WTC11 (cell line): ENCODE results near the gene DLGAP3. TPM values are rescaled to one million over a fixed set of nuclear protein-coding genes. Genes with fewer than 3 reads are reported as not detected.

Experiments used
- ATF1 ChIP-seq: sonication (generic); formaldehyde crosslinking; IDR thresholded peaks from 2 replicates; pipeline ENCODE4 v1.8.1; 2023; ENCODE audit warnings: mild to moderate bottlenecking, moderate library complexity, missing genetic modification reagents
- CREM ChIP-seq: sonication (generic); formaldehyde crosslinking; IDR thresholded peaks from 2 replicates; pipeline ENCODE4 v1.8.1; 2022; ENCODE audit warnings: mild to moderate bottlenecking, missing genetic modification reagents, moderate library complexity
- ETV6 ChIP-seq: sonication (generic); formaldehyde crosslinking; IDR thresholded peaks from 2 replicates; pipeline ENCODE4 v1.8.1; 2022; ENCODE audit warnings: mild to moderate bottlenecking, missing genetic modification reagents
- FOXK1 ChIP-seq: sonication (generic); formaldehyde crosslinking; IDR thresholded peaks from 2 replicates; pipeline ENCODE4 v1.8.0; 2022; ENCODE audit warnings: mild to moderate bottlenecking, moderate library complexity, missing genetic modification reagents
- NFE2L1 ChIP-seq: sonication (generic); formaldehyde crosslinking; IDR thresholded peaks from 2 replicates; pipeline ENCODE4 v1.8.1; 2023; ENCODE audit warnings: missing genetic modification reagents
- NFYB ChIP-seq: sonication (generic); formaldehyde crosslinking; conservative IDR thresholded peaks from 2 replicates; pipeline ENCODE4 v1.8.0; 2022; ENCODE audit warnings: low read depth, missing genetic modification reagents
- NR2C2 ChIP-seq: sonication (generic); formaldehyde crosslinking; IDR thresholded peaks from 2 replicates; pipeline ENCODE4 v1.8.0; 2022; ENCODE audit warnings: mild to moderate bottlenecking, missing genetic modification reagents
- SOX15 ChIP-seq: fragments of 250-450 bp; sonication (Bioruptor Pico); IDR thresholded peaks from 2 replicates; pipeline ENCODE4 v1.9.0; 2021; ENCODE audit warnings: mild to moderate bottlenecking
- TEAD4 ChIP-seq: sonication (generic); formaldehyde crosslinking; IDR thresholded peaks from 2 replicates; pipeline ENCODE4 v1.8.0; 2022; ENCODE audit warnings: mild to moderate bottlenecking, missing genetic modification reagents
- TP53 ChIP-seq: sonication (generic); formaldehyde crosslinking; IDR thresholded peaks from 2 replicates; pipeline ENCODE4 v1.8.1; 2023; ENCODE audit warnings: mild to moderate bottlenecking, missing genetic modification reagents
- ZBTB21 ChIP-seq: sonication (generic); formaldehyde crosslinking; IDR thresholded peaks from 2 replicates; pipeline ENCODE4 v1.8.1; 2023; ENCODE audit warnings: mild to moderate bottlenecking, missing genetic modification reagents, borderline replicate concordance
- ZNF138 ChIP-seq: sonication (generic); formaldehyde crosslinking; conservative IDR thresholded peaks from 2 replicates; pipeline ENCODE4 v1.8.1; 2022; ENCODE audit warnings: mild to moderate bottlenecking, moderate library complexity, missing genetic modification reagents
- total RNA-seq: library from RNA; stranded (reverse); gene quantifications from 3 replicates; pipeline ENCODE4 v1.2.3, GENCODE V29; 2021
- TF ChIP-seq, protein P1 (sequence below): sonication (generic); formaldehyde crosslinking; IDR thresholded peaks from 2 replicates; pipeline ENCODE4 v1.8.1; 2022; ENCODE audit warnings: missing genetic modification reagents, borderline replicate concordance
- TF ChIP-seq, protein P2 (sequence below): sonication (generic); formaldehyde crosslinking; conservative IDR thresholded peaks from 2 replicates; pipeline ENCODE4 v1.8.1; 2022; ENCODE audit warnings: mild to moderate bottlenecking, missing genetic modification reagents
- TF ChIP-seq, protein P3 (sequence below): sonication (generic); formaldehyde crosslinking; IDR thresholded peaks from 2 replicates; pipeline ENCODE4 v1.8.0; 2022; ENCODE audit warnings: mild to moderate bottlenecking, missing genetic modification reagents
- TF ChIP-seq, protein P4 (sequence below): sonication (generic); formaldehyde crosslinking; IDR thresholded peaks from 2 replicates; pipeline ENCODE4 v1.8.0; 2023; ENCODE audit warnings: missing genetic modification reagents, mild to moderate bottlenecking, borderline replicate concordance
- TF ChIP-seq, protein P5 (sequence below): sonication (generic); formaldehyde crosslinking; IDR thresholded peaks from 2 replicates; pipeline ENCODE4 v1.8.0; 2022; ENCODE audit warnings: missing genetic modification reagents
- TF ChIP-seq, protein P6 (sequence below): sonication (generic); formaldehyde crosslinking; IDR thresholded peaks from 2 replicates; pipeline ENCODE4 v1.8.1; 2022; ENCODE audit warnings: low read depth, missing genetic modification reagents, borderline replicate concordance
- TF ChIP-seq, protein P7 (sequence below): sonication (generic); formaldehyde crosslinking; IDR thresholded peaks from 2 replicates; pipeline ENCODE4 v1.8.1; 2022; ENCODE audit warnings: mild to moderate bottlenecking, missing genetic modification reagents, moderate library complexity, borderline replicate concordance
- TF ChIP-seq, protein P8 (sequence below): fragments of 250-450 bp; sonication (Bioruptor Pico); IDR thresholded peaks from 2 replicates; pipeline ENCODE4 v1.8.0; 2021; ENCODE audit warnings: mild to moderate bottlenecking

The DLGAP3 gene
- total RNA-seq, 1 experiment from 2014 or later = 11.3 TPM

DNA sequence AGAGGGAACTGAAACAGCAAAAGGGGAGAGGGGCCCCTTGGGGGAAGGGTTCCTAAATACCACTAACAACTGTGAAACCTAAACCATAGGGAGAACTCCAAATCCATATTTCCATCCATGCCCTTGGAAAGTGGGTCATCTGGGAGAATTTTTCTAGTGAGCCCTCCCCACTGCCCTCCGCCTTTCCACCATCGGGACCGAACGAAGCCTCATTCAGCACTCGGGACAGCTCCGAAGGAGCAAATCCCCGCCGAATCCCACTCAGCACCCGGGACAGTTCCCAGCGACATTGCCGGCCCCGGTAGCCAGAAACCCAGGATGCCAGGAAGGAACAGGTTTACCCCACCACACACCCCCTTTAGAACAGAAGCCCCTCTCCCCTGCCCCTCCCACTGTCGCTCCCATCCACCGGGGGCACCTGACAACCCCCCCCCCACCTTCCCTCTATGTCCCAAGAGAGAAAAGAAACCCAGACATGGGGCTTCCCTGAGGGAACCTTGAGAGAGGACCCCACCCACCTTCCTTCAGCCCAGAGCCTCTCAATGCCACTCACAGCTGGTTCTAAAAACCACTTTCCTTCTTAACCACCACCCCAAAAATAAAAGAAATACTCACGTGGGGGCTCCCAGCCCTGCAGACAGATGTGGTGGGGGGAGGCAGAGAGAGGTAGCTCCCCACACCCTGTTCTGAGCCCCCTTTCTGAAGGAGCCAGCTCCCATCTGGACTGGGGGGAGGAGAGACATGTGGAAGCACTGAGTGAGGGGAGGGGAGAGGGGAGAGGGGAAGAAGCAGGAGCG lies 4.5 kb downstream of the DLGAP3 start (continued):
- TF ChIP-seq, protein P1, sequence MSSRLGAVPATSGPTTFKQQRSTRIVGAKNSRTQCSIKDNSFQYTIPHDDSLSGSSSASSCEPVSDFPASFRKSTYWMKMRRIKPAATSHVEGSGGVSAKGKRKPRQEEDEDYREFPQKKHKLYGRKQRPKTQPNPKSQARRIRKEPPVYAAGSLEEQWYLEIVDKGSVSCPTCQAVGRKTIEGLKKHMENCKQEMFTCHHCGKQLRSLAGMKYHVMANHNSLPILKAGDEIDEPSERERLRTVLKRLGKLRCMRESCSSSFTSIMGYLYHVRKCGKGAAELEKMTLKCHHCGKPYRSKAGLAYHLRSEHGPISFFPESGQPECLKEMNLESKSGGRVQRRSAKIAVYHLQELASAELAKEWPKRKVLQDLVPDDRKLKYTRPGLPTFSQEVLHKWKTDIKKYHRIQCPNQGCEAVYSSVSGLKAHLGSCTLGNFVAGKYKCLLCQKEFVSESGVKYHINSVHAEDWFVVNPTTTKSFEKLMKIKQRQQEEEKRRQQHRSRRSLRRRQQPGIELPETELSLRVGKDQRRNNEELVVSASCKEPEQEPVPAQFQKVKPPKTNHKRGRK (CRISPR knock-in tag) = peak; percentile 85; the same call in 1 of the 2 replicates
- peak; percentile 97 for TF ChIP-seq TP53
- TF ChIP-seq ETV6 = peak; percentile 95
- TF ChIP-seq, protein P2, sequence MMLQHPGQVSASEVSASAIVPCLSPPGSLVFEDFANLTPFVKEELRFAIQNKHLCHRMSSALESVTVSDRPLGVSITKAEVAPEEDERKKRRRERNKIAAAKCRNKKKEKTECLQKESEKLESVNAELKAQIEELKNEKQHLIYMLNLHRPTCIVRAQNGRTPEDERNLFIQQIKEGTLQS (CRISPR knock-in tag) = no peak
- TF ChIP-seq, protein P3, sequence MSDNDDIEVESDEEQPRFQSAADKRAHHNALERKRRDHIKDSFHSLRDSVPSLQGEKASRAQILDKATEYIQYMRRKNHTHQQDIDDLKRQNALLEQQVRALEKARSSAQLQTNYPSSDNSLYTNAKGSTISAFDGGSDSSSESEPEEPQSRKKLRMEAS (CRISPR knock-in tag) = peak; percentile 71; the same call in 1 of the 2 replicates
- TF ChIP-seq, protein P4, sequence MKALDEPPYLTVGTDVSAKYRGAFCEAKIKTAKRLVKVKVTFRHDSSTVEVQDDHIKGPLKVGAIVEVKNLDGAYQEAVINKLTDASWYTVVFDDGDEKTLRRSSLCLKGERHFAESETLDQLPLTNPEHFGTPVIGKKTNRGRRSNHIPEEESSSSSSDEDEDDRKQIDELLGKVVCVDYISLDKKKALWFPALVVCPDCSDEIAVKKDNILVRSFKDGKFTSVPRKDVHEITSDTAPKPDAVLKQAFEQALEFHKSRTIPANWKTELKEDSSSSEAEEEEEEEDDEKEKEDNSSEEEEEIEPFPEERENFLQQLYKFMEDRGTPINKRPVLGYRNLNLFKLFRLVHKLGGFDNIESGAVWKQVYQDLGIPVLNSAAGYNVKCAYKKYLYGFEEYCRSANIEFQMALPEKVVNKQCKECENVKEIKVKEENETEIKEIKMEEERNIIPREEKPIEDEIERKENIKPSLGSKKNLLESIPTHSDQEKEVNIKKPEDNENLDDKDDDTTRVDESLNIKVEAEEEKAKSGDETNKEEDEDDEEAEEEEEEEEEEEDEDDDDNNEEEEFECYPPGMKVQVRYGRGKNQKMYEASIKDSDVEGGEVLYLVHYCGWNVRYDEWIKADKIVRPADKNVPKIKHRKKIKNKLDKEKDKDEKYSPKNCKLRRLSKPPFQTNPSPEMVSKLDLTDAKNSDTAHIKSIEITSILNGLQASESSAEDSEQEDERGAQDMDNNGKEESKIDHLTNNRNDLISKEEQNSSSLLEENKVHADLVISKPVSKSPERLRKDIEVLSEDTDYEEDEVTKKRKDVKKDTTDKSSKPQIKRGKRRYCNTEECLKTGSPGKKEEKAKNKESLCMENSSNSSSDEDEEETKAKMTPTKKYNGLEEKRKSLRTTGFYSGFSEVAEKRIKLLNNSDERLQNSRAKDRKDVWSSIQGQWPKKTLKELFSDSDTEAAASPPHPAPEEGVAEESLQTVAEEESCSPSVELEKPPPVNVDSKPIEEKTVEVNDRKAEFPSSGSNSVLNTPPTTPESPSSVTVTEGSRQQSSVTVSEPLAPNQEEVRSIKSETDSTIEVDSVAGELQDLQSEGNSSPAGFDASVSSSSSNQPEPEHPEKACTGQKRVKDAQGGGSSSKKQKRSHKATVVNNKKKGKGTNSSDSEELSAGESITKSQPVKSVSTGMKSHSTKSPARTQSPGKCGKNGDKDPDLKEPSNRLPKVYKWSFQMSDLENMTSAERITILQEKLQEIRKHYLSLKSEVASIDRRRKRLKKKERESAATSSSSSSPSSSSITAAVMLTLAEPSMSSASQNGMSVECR (CRISPR knock-in tag) = peak; percentile 99
- TF ChIP-seq, protein P5, sequence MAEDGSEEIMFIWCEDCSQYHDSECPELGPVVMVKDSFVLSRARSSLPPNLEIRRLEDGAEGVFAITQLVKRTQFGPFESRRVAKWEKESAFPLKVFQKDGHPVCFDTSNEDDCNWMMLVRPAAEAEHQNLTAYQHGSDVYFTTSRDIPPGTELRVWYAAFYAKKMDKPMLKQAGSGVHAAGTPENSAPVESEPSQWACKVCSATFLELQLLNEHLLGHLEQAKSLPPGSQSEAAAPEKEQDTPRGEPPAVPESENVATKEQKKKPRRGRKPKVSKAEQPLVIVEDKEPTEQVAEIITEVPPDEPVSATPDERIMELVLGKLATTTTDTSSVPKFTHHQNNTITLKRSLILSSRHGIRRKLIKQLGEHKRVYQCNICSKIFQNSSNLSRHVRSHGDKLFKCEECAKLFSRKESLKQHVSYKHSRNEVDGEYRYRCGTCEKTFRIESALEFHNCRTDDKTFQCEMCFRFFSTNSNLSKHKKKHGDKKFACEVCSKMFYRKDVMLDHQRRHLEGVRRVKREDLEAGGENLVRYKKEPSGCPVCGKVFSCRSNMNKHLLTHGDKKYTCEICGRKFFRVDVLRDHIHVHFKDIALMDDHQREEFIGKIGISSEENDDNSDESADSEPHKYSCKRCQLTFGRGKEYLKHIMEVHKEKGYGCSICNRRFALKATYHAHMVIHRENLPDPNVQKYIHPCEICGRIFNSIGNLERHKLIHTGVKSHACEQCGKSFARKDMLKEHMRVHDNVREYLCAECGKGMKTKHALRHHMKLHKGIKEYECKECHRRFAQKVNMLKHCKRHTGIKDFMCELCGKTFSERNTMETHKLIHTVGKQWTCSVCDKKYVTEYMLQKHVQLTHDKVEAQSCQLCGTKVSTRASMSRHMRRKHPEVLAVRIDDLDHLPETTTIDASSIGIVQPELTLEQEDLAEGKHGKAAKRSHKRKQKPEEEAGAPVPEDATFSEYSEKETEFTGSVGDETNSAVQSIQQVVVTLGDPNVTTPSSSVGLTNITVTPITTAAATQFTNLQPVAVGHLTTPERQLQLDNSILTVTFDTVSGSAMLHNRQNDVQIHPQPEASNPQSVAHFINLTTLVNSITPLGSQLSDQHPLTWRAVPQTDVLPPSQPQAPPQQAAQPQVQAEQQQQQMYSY = peak; percentile 66; the same call in 1 of the 2 replicates
- peak; percentile 90; the same call in 1 of the 2 replicates for TF ChIP-seq ZBTB21 (CRISPR knock-in tag)
- TF ChIP-seq, protein P6, sequence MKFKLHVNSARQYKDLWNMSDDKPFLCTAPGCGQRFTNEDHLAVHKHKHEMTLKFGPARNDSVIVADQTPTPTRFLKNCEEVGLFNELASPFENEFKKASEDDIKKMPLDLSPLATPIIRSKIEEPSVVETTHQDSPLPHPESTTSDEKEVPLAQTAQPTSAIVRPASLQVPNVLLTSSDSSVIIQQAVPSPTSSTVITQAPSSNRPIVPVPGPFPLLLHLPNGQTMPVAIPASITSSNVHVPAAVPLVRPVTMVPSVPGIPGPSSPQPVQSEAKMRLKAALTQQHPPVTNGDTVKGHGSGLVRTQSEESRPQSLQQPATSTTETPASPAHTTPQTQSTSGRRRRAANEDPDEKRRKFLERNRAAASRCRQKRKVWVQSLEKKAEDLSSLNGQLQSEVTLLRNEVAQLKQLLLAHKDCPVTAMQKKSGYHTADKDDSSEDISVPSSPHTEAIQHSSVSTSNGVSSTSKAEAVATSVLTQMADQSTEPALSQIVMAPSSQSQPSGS (CRISPR knock-in tag) = peak; percentile 77; the same call in 1 of the 2 replicates
- peak; percentile 76; the same call in 1 of the 2 replicates for TF ChIP-seq NR2C2 (CRISPR knock-in tag)
- peak; percentile 85; the same call in 1 of the 2 replicates for TF ChIP-seq ATF1 (CRISPR knock-in tag)
- peak; percentile 92 for TF ChIP-seq CREM (CRISPR knock-in tag)
- peak; percentile 93 for TF ChIP-seq FOXK1
- peak; percentile 95 for TF ChIP-seq NFE2L1 (CRISPR knock-in tag)
- TF ChIP-seq SOX15 (CRISPR knock-in tag) = no peak
- TF ChIP-seq, protein P7, sequence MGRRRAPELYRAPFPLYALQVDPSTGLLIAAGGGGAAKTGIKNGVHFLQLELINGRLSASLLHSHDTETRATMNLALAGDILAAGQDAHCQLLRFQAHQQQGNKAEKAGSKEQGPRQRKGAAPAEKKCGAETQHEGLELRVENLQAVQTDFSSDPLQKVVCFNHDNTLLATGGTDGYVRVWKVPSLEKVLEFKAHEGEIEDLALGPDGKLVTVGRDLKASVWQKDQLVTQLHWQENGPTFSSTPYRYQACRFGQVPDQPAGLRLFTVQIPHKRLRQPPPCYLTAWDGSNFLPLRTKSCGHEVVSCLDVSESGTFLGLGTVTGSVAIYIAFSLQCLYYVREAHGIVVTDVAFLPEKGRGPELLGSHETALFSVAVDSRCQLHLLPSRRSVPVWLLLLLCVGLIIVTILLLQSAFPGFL = peak; percentile 98
- peak; percentile 72; the same call in 1 of the 2 replicates for TF ChIP-seq ZNF138 (CRISPR knock-in tag)
- TF ChIP-seq, protein P8, sequence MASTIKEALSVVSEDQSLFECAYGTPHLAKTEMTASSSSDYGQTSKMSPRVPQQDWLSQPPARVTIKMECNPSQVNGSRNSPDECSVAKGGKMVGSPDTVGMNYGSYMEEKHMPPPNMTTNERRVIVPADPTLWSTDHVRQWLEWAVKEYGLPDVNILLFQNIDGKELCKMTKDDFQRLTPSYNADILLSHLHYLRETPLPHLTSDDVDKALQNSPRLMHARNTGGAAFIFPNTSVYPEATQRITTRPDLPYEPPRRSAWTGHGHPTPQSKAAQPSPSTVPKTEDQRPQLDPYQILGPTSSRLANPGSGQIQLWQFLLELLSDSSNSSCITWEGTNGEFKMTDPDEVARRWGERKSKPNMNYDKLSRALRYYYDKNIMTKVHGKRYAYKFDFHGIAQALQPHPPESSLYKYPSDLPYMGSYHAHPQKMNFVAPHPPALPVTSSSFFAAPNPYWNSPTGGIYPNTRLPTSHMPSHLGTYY (CRISPR knock-in tag) = no peak
- TF ChIP-seq TEAD4 (CRISPR knock-in tag) = peak; percentile 97
- TF ChIP-seq NFYB (CRISPR knock-in tag) = peak; percentile 49
